Central memory CD8-positive, alpha-beta T cell (primary cell): ENCODE results near the gene RPSA.

Source experiments
- ATAC-seq: fragments of 150-1000 bp; cut with Tn5 transposase; replicated peaks from 2 replicates; pipeline ENCODE4 v1.10.0; 2022; ENCODE audit warnings: mild to moderate bottlenecking, moderate FRiP score, moderate number of reproducible peaks; ENCODE audit not compliant: poor library complexity, severe bottlenecking; ENCODE audit errors: extremely low read depth
- DNase-seq, 2 donors: peaks; one replicate each; pipeline ENCODE4 v3.0.0; 2021; ENCODE audit warnings: low spot score in 2 of 2
- H3K27ac Mint-ChIP-seq: one replicate; pipeline ENCODE4 v1.8.0; 2022; ENCODE audit warnings: low read depth, mild to moderate bottlenecking, moderate library complexity, mixed read lengths
- H3K27me3 Mint-ChIP-seq: one replicate; pipeline ENCODE4 v1.8.0; 2022; ENCODE audit warnings: mixed read lengths
- H3K36me3 Mint-ChIP-seq: one replicate; pipeline ENCODE4 v1.8.0; 2022; ENCODE audit warnings: mild to moderate bottlenecking, moderate library complexity, mixed read lengths; ENCODE audit not compliant: insufficient read depth
- H3K4me1 Mint-ChIP-seq: one replicate; pipeline ENCODE4 v1.8.0; 2022; ENCODE audit warnings: mixed read lengths
- H3K4me3 Mint-ChIP-seq: one replicate; pipeline ENCODE4 v1.8.0; 2022; ENCODE audit warnings: mild to moderate bottlenecking, moderate library complexity, mixed read lengths
- H3K9me3 Mint-ChIP-seq: one replicate; pipeline ENCODE4 v1.8.0; 2022; ENCODE audit warnings: mixed read lengths

RPSA gene

DNA sequence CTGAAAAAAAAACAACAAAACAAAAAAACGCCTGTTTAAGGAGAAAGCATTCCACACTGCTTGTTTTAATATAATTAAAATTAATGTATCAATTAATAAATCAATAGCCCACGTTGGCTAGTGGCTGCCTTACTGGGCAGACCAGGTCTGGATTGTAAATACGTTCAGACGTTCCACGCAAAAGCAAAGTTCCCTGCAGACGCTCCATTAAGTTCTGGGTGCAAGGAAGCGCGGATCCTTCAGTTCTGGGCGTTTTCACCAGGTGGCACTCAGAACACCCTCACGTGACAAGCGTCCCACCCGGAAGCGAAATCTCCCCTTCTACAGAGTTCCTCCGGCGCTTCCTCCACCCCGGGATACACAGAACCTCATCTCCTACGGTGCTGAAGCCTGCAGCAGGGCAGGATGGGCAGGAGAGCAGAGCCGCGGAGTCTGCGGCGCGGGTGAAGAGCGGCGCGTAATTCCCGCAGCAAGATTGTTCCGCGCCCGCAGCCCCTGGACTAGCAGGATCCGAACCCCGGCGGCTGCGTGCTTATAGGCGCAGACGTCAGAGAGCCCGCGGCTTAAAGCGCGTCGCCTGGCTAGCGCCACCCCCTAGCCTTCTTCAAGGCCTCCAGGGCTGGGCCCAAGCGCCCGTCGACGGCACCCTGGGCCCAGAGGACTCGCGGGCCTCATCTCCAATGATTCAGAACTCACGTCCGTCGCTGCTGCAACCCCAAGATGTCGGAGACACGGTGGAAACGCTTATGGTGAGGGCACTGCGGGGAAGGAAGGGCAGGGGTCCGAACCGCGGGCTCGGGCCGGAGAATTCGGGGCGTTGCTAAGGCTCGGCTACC lies 23.3 kb upstream of the RPSA start, which contains the start of gene SLC25A38:
Gene SLC25A38 (plus strand): TSS at position 326 of the 836 bp plus-strand sequence. CDS start 355 bp downstream, at position 681.
- ATAC-seq, result peak; percentile 90
- peak; percentile 67 to 77 for DNase-seq
- peak within 1 kb of the TSS; percentile 97 for H3K4me3 Mint-ChIP-seq
- H3K36me3 Mint-ChIP-seq, result peaks cover 16% of the 10 kb centered on the region
- H3K9me3 Mint-ChIP-seq, result no peaks in the 10 kb centered on the region
- no peaks in the 10 kb centered on the region for H3K27me3 Mint-ChIP-seq
- peak within 1 kb of the TSS; percentile 99 for H3K27ac Mint-ChIP-seq
- peaks cover 44% of the 10 kb centered on the region for H3K4me1 Mint-ChIP-seq

DNA sequence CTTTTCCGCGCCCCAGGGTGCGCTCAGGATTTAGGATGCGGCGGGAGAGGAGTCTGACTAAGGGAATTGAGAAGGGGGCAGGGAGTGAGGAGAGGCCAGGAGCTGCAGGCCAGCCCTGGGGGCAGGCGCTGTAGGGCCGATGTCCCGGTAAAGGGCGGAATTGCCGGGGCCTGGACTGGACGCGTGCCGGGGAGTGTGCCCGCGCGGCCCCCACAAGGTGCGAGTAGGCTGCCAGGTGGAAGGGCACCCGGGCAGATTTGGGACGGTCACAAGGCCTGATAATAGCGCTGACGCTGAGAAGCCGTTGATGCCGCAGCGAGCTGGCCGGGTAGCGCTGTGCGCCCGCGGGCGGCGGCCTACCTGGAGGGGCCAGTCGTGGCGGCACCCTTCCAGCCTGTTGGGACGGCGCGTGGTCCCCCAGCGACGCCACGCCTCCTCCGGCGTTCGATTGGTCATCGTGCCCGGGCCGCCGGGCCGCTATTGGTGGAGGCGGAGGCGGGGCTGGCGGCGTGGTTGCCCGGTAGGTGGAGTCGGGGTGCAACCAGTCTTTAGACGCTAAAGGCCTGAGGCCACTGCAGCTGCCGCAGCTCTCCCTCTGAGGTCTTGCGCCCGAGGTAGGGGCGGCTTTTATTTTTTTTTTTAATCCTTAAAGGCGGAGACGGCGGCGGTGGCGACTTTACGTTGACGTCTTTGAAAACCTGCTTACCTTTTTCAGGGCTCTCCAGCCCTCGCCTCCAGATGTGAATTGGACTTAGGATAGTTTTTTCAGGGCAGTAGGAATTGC lies 22.4 kb upstream of the RPSA start:
- ATAC-seq (peak; percentile 80), DNase-seq (peak; percentile 89 to 91)
- Mint-ChIP-seq H3K27me3 (no peaks in the 10 kb centered on the region), H3K4me3 (peak overlapping the region; percentile 97), H3K27ac (peak overlapping the region; percentile 99), H3K4me1 (peaks cover 50% of the 10 kb centered on the region), H3K9me3 (no peaks in the 10 kb centered on the region), H3K36me3 (peaks cover 18% of the 10 kb centered on the region)

DNA sequence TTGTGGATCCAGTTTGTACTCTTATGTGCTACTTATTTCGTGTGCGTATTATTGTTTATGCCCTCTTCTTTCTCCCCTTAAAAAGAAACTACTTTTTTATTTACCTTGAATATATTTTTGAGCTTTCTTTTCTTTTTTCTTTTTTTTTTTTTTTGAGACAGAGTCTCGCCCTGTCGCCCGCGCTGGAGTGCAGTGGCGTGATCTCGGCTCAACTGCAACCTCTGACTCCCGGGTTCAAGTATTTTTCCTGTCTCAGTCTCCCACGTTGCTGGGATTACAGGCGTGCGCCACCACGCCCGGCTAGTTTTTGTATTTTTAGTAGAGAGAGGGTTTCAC lies 21.9 kb upstream of the RPSA start:
- Mint-ChIP-seq H3K27ac (peak overlapping the region; percentile 99), H3K9me3 (no peaks in the 10 kb centered on the region), H3K27me3 (no peaks in the 10 kb centered on the region), H3K4me3 (peak overlapping the region; percentile 97), H3K4me1 (peaks cover 56% of the 10 kb centered on the region), H3K36me3 (peaks cover 21% of the 10 kb centered on the region)
- no peak for DNase-seq
- no peak for ATAC-seq

- no peak for DNase-seq
- Mint-ChIP-seq H3K9me3 (no peaks in the 10 kb centered on the region), H3K36me3 (peaks cover 25% of the 10 kb centered on the region), H3K27me3 (no peaks in the 10 kb centered on the region), H3K4me1 (peaks cover 64% of the 10 kb centered on the region), H3K27ac (peak overlapping the region; percentile 19), H3K4me3 (peak overlapping the region; percentile 97)
- no peak for ATAC-seq
Measured at GRCh38 chr3:39385456-39386090, 20.9 kb upstream of the RPSA start.

- Mint-ChIP-seq H3K36me3 (peaks cover 31% of the 10 kb centered on the region), H3K4me1 (peaks cover 67% of the 10 kb centered on the region), H3K4me3 (peak overlapping the region; percentile 15), H3K27ac (peak overlapping the region; percentile 81), H3K27me3 (no peaks in the 10 kb centered on the region), H3K9me3 (no peaks in the 10 kb centered on the region)
- DNase-seq (no peak), ATAC-seq (no peak)
Measured at GRCh38 chr3:39386318-39386717, 20.2 kb upstream of the RPSA start.

DNA sequence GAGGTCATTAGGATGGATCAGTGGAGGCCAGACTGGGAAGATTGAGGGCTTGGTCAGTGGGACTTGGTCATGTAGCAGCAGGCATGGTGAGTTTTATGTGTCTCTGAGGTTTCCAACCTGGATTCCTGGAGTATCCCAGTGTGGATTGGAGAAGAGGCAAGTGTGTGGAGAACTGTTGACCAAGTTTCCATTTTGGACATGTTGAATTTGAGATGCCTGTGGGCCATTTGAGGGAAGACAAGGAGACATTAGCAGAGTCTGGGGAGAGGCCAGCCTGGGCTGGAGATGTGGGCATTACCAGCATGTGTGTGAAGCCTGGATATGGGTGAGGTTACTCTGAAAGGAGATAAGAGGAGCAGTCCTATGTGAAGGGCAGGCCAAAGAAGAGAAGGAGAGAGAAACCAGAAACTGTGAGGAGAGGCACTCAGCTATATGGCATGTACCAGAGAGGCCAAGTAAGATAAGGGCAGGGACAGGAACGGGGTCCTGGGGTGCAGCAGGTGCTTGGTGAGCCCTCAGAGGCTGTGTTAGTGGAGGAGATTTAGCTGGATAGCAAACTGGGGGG lies 19.0 kb upstream of the RPSA start:
- H3K4me1 Mint-ChIP-seq, result peaks cover 67% of the 10 kb centered on the region
- ATAC-seq (no peak), DNase-seq (no peak)
- H3K27me3 Mint-ChIP-seq, result no peaks in the 10 kb centered on the region
- peaks cover 41% of the 10 kb centered on the region for H3K36me3 Mint-ChIP-seq
- H3K9me3 Mint-ChIP-seq, result no peaks in the 10 kb centered on the region
- peak overlapping the region; percentile 27 for H3K4me3 Mint-ChIP-seq
- peak overlapping the region; percentile 81 for H3K27ac Mint-ChIP-seq

- Mint-ChIP-seq H3K27me3 (no peaks in the 10 kb centered on the region), H3K9me3 (no peaks in the 10 kb centered on the region), H3K36me3 (peaks cover 48% of the 10 kb centered on the region), H3K27ac (peak overlapping the region; percentile 81), H3K4me1 (peaks cover 64% of the 10 kb centered on the region), H3K4me3 (peak overlapping the region; percentile 27)
- DNase-seq (no peak), ATAC-seq (no peak)
Measured at GRCh38 chr3:39388153-39388552, 18.4 kb upstream of the RPSA start.

DNA sequence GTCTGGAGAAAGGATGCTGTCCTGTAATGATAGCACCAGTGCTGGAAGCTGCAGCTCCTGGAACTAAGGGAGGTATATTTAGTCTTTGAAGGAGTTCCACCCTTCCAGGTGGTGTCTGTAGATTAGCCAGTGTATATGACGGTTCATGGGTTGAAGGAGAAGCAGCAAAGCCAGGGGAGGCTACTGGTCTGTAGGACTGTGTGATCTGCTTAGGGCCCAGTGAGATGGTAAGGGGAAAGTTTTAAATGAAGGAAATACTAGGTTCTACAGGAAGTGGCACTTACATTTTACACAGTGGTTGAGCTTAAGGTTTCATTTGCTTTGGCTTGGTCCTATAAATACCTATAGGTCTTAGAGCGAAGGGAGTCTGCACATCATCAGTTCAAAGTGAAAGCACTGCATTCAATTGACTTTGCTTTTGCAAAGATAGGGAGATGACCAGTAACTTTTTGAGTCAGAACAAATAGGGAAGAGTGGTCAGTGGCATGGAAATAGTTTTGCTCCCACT lies 17.7 kb upstream of the RPSA start:
- Mint-ChIP-seq H3K27me3 (no peaks in the 10 kb centered on the region), H3K9me3 (no peaks in the 10 kb centered on the region), H3K27ac (peak overlapping the region; percentile 81), H3K4me3 (peak overlapping the region; percentile 56), H3K36me3 (peaks cover 49% of the 10 kb centered on the region), H3K4me1 (peaks cover 57% of the 10 kb centered on the region)
- DNase-seq (no peak), ATAC-seq (peak; percentile 31)

GRCh38 chr3:39390181-39390580 lies 16.3 kb upstream of the RPSA start:
- Mint-ChIP-seq H3K4me1 (peaks cover 53% of the 10 kb centered on the region), H3K27me3 (no peaks in the 10 kb centered on the region), H3K4me3 (peak overlapping the region; percentile 32), H3K9me3 (no peaks in the 10 kb centered on the region), H3K27ac (peak overlapping the region; percentile 81), H3K36me3 (peaks cover 54% of the 10 kb centered on the region)
- no peak for ATAC-seq
- no peak for DNase-seq

DNA sequence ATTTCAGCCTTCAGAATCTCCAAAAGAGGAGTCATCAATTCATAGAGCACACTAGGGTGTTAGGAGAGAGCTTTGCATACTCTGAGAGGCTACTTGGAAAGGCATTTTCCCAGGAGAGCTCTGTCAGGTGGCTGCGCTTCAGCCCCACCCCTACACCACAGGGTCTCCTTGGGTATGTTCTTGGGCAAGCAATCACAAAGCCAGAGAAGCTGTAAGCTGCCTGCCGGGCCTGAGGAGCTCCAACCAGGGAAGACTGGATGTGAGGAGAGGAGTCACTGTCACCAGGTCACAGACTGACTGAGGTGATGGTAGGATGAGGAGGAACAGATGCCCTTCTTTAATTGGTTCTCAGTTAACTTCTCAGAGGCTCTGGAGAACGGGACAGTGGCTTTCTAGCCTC lies 9.8 kb upstream of the RPSA start:
- no peak for ATAC-seq
- DNase-seq, result no peak
- Mint-ChIP-seq H3K4me1 (no peaks in the 10 kb centered on the region), H3K4me3 (no peak overlapping the region), H3K27me3 (no peaks in the 10 kb centered on the region), H3K27ac (peak overlapping the region; percentile 79), H3K9me3 (no peaks in the 10 kb centered on the region), H3K36me3 (peaks cover 74% of the 10 kb centered on the region)

GRCh38 chr3:39398700-39399099 lies 7.8 kb upstream of the RPSA start:
- Mint-ChIP-seq H3K27ac (peak overlapping the region; percentile 44), H3K4me3 (no peak overlapping the region), H3K36me3 (peaks cover 55% of the 10 kb centered on the region), H3K4me1 (no peaks in the 10 kb centered on the region), H3K27me3 (no peaks in the 10 kb centered on the region), H3K9me3 (no peaks in the 10 kb centered on the region)
- no peak for ATAC-seq
- DNase-seq, result no peak

DNA sequence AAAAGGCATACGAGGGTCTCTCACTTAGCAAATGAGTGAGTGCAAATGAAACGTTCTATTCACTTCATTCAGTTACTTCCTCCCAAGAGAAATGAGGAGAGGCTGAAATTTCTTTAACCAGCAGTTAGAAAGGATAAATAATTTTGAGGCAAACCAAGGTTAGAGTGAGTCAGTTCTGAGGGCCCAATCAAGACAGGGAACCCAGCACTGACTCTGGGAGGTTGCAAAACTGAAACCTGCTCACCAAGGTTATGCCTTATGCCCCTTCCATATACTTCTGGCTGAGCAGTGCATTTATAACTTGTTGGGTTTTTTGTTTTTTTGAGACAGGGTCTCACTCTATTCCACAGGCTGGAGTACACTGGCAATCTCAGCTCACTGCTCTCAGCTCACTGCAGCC lies 4.5 kb upstream of the RPSA start:
- H3K36me3 Mint-ChIP-seq, result peaks cover 33% of the 10 kb centered on the region
- H3K27ac Mint-ChIP-seq, result peak overlapping the region; percentile 41
- H3K4me3 Mint-ChIP-seq, result no peak overlapping the region
- no peaks in the 10 kb centered on the region for H3K9me3 Mint-ChIP-seq
- no peak for DNase-seq
- H3K4me1 Mint-ChIP-seq, result peaks cover 8% of the 10 kb centered on the region
- H3K27me3 Mint-ChIP-seq, result no peaks in the 10 kb centered on the region
- ATAC-seq, result no peak
